Testis (tissue), 3 donors: ENCODE measurements around the gene FLT4. TPM values are rescaled to one million over a fixed set of nuclear protein-coding genes. Genes with fewer than 3 reads are reported as not detected.

Experiments used
- DNase-seq: peaks from one replicate; pipeline ENCODE4 v3.0.0-alpha.2; 2019
- H3K27ac ChIP-seq, 2 donors: fragments of 200-600 bp; sonication (generic); one replicate each; pipeline ENCODE4 v1.5.1; 2019
- H3K27me3 ChIP-seq: fragments of 200-600 bp; sonication (generic); one replicate; pipeline ENCODE4 v1.5.1; 2019
- H3K36me3 ChIP-seq: fragments of 200-600 bp; sonication (generic); one replicate; pipeline ENCODE4 v1.5.1; 2017; ENCODE audit warnings: low read depth; ENCODE audit errors: missing control alignments
- H3K4me1 ChIP-seq: fragments of 200-600 bp; sonication (generic); one replicate; pipeline ENCODE4 v1.5.1; 2019
- H3K4me3 ChIP-seq, 2 donors: fragments of 200-600 bp; sonication (generic); one replicate each; pipeline ENCODE4 v1.5.1; 2017 to 2019
- H3K9me3 ChIP-seq: fragments of 200-600 bp; sonication (generic); one replicate; pipeline ENCODE4 v1.5.1; 2017
- CTCF ChIP-seq, 3 experiments: fragments of 450-650 bp in 2 of 3; fragments of 200-600 bp in 1 of 3; sonication (generic) in 1 of 3; IDR thresholded peaks; one replicate each; pipeline ENCODE4 v1.5.1; 2016 to 2019; ENCODE audit warnings: antibody characterized with exemption in 3 of 3, mild to moderate bottlenecking in 2 of 3, moderate library complexity in 1 of 3
- POLR2A ChIP-seq: fragments of 450-650 bp; IDR thresholded peaks from one replicate; pipeline ENCODE4 v1.6.1; 2017; ENCODE audit warnings: antibody characterized with exemption, mild to moderate bottlenecking, moderate library complexity
- WGBS, 2 donors: methylation state at CpG; one replicate each; pipeline ENCODE4 v1.1.5; 2018; 5-methylcytosine and 5-hydroxymethylcytosine counted together
- intact Hi-C: fragments of 100-400 bp; cut with DNase I; formaldehyde crosslinking; loops from one replicate; pipeline ENCODE4 v1.15.1; 2023; ENCODE audit warnings: low total_unique reads
- polyA plus RNA-seq: library from polyadenylated mRNA; stranded (reverse); fragments of 350-450 nt; fragmentation: Illumina TruSeq; extraction: RNeasy Lipid Tissue Mini Kit (QIAGEN cat#74804); gene quantifications from one replicate; pipeline ENCODE4 v1.2.3, GENCODE V29; 2014; ENCODE audit warnings: low read depth, low replicate concordance; ENCODE audit not compliant: insufficient read depth
- total RNA-seq, 2 donors: library from RNA; depleted of rRNA; stranded (reverse); fragments of >200 nt; gene quantifications; one replicate each; pipeline ENCODE4 v1.2.3, GENCODE V29; 2016

The FLT4 gene
- total and polyA plus RNA-seq, 3 donors from 2014 or later, result 11.9 to 24.2 (median 23.5) TPM

GRCh38 chr5:180643191-180643851 lies 6.1 kb downstream of the FLT4 start:
- intact Hi-C loops, result no loop called here
- H3K27me3 ChIP-seq, result no peaks in the 10 kb centered on the region
- H3K4me1 ChIP-seq, result no peaks in the 10 kb centered on the region
- H3K36me3 ChIP-seq, result no peaks in the 10 kb centered on the region
- TF ChIP-seq CTCF (IDR thresholded peaks at IDR 0.05) (no peak), POLR2A (no peak)
- no peak for DNase-seq
- no peak overlapping the region for H3K27ac ChIP-seq
- WGBS, 2 donors, result 78 to 86% methylated on average over 14 to 17 of the region's 17 CpGs
- H3K9me3 ChIP-seq, result no peaks in the 10 kb centered on the region
- no peak overlapping the region for H3K4me3 ChIP-seq

GRCh38 chr5:180642779-180643178 lies 6.6 kb downstream of the FLT4 start:
- no peak overlapping the region for H3K4me3 ChIP-seq
- no peaks in the 10 kb centered on the region for H3K27me3 ChIP-seq
- H3K36me3 ChIP-seq, result no peaks in the 10 kb centered on the region
- no peak overlapping the region for H3K27ac ChIP-seq
- no peak for DNase-seq
- intact Hi-C loops, result no loop called here
- 78 to 81% methylated on average over 9 of the region's 9 CpGs for WGBS, 2 donors
- H3K9me3 ChIP-seq, result no peaks in the 10 kb centered on the region
- TF ChIP-seq POLR2A (no peak), CTCF (IDR thresholded peaks at IDR 0.05) (no peak)
- no peaks in the 10 kb centered on the region for H3K4me1 ChIP-seq

- H3K4me1 ChIP-seq, result no peaks in the 10 kb centered on the region
- H3K4me3 ChIP-seq, result no peak overlapping the region
- no peaks in the 10 kb centered on the region for H3K36me3 ChIP-seq
- TF ChIP-seq POLR2A, result no peak
- no peak for TF ChIP-seq CTCF (IDR thresholded peaks at IDR 0.05)
- intact Hi-C loops, result no loop called here
- no peaks in the 10 kb centered on the region for H3K9me3 ChIP-seq
- WGBS, 2 donors, result 89% methylated on average over 16 of the region's 16 CpGs
- no peaks in the 10 kb centered on the region for H3K27me3 ChIP-seq
- no peak for DNase-seq
- H3K27ac ChIP-seq, result no peak overlapping the region
These were observed 7.1 kb downstream of the FLT4 start for GRCh38 chr5:180642181-180642775.

- H3K9me3 ChIP-seq, result no peaks in the 10 kb centered on the region
- 84 to 98% methylated on average over 5 to 6 of the region's 6 CpGs for WGBS, 2 donors
- intact Hi-C loops, result no loop called here
- H3K4me3 ChIP-seq, result no peak overlapping the region
- H3K27me3 ChIP-seq, result no peaks in the 10 kb centered on the region
- DNase-seq, result no peak
- no peaks in the 10 kb centered on the region for H3K4me1 ChIP-seq
- TF ChIP-seq CTCF (IDR thresholded peaks at IDR 0.05) (no peak), POLR2A (no peak)
- no peak overlapping the region for H3K27ac ChIP-seq
- H3K36me3 ChIP-seq, result no peaks in the 10 kb centered on the region
These were observed 7.9 kb downstream of the FLT4 start for GRCh38 chr5:180641566-180641900.
